ENCODE measurements around the gene LMLN.
"Not testable (repeated sequence)": the region's sequence is repeated elsewhere in the genome, so short reads cannot be mapped to it uniquely, and the experiment has no call there.

The LMLN gene

DNA sequence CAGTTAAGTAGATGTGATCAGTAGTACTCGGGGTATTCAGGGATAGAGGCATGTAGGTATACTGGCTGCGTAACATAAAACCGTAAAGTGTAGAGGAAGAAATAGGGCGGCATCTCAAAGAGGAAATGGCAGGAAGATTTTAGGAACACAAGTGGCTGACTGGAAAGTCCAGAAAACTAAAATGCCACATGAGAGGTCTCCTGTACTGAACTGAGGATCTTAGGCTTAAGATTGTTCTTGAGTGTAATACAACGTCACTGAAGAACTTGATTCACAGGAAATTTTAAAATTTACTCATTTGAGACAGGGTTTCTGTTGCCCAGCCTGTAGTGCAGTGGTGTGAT lies 2.3 kb upstream of the LMLN start:
- DNase-seq (ENCODE audit: low read depth in 2 of 2), result no peak

DNA sequence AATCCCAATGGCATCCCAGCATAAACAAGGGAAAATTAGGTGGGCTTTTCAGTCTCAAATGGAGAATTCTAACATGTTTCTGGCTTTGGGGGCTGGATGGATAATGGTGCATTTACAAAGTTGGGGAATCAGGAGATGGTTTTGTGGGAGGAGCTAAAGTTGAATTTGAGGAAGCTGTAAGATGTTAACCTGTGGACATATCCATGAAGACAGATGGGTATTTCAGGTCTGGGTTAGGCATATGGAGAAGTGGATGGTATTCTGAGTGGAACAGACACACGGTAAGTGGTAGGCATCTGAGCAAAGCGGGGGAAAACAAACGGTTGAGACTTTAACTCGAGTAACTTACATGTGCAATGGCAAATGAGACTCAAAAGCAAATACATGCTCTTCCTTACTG lies 1.7 kb upstream of the LMLN start:
- no peak for DNase-seq (ENCODE audit: low read depth in 2 of 2)

DNA sequence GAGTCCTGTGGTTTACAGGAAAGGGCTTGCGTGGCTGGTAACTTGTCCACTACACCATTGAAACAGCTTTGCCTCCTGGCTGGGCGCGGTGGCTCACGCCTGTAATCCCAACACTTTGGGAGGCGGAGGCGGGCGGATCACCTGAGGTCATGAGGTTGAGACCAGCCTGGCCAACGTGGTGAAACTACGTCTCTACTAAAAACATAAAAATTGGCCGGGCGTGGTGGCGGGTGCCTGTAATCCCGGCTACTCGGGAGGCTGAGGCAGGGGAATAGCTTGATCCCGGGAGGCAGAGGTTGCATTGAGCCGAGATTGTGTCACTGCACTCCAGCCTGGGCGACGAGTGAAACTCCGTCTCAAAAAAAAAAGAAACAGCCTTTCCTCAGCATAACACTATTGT lies 1.2 kb upstream of the LMLN start:
- DNase-seq (ENCODE audit: low read depth in 2 of 2), result not testable (repeated sequence)

DNA sequence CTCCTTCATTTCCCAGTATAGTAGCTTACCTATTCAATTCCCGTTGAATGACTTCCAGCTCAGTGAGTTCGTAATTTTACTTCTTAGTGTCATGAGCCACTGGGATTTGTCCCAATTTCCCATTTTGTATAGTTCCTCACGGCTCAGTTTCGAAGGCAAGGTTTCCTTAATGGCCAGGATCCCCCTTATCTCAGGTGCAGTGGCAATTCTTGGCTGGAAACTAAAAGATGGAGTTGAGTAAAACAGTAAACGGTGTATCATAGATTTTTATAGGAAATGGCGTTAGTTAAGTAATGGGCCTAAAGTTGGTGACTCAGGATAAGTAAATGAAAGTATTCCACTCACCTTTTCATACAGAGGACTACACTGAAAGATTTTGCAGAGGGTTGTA lies 522 bp upstream of the LMLN start:
- DNase-seq (ENCODE audit: low read depth in 2 of 2), result no peak

DNA sequence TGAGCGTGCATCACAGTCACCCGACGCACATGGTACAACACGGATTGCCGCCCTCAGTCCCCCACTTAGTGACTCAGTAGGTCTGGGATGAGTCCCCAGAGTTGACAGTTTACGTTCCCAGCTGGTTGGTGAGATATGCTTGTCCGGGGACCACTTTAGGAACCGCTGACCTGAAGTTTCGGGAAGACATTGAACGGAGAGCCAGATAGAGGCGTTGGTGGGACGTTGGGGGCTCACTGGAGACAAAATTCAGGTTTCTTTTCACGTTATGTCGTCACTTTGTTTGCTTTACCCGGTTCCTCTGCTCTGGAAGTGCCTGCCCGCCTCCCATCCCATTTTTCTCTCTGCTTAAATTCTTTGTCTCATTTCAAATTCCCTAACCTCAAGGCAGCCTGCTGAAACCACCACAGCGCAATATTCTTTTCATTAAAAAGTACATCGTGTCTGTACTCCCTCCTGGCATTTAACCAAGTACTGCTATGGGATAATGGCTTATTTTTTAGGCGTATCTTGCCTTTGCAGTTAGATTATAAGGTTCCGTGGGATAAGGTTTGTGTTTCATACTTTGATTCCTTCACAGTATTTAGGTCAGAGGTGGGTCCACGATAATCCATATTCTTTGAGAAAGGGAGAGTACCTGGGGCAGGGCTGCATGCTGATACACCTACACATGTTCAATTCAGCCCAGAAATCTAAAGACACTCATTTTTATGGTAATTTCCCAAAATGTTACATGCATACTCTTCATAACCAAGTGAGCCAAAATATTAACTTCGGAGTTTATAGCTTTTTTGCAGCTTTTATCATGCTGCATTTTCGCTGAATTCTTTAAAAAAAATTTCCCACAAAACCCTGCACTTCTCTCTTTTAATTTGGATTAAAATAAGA lies 921 bp downstream of the LMLN start:
- DNase-seq (ENCODE audit: low read depth in 2 of 2), result no peak

DNA sequence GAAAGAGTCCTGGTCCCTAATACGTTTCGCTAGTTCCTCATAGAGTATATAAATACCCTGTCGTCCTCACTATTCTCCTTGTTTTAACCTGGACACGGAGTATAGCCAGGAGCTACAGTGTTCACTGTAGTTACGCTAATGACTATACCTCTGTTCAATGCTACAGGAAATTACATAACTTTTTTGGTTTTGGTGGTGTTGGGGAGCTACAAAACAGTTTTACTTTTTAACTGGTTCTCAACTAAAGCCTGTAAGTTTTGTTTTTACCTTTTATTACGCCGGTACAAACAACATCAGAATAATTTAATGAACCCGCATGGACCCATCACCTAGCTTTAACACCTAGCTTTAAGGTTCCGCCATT lies 1.5 kb downstream of the LMLN start:
- no peak for DNase-seq (ENCODE audit: low read depth in 2 of 2)

DNA sequence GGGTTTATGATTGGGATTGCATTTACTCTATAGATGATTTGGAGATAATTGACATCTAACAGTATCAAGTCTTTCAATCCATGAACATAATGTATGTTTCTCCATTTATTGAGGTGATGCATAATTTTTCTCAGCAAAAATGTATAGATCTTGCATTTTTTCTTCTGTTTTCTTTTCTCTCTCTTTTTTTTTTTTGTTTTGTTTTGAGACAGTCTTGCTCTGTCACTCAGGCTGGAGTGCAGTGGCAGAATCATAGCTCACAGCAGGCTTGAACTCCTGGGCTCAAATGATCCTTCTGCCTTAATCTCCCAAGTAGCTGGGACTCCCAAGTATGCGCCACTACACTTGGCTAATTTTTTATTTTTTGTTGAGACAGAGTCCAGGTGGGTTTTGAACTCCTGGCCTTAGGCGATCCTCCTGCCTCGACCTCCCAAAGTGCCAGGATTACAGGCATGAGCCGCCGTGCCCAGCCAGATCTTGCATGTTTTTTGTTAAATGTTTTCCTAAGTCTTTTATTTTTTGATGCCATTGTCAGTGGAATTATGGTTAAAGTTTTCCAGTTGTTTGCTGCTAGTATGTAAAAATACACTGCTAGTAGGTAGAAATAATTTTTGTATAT lies 3.1 kb downstream of the LMLN start:
- DNase-seq (ENCODE audit: low read depth in 2 of 2), result no peak

DNA sequence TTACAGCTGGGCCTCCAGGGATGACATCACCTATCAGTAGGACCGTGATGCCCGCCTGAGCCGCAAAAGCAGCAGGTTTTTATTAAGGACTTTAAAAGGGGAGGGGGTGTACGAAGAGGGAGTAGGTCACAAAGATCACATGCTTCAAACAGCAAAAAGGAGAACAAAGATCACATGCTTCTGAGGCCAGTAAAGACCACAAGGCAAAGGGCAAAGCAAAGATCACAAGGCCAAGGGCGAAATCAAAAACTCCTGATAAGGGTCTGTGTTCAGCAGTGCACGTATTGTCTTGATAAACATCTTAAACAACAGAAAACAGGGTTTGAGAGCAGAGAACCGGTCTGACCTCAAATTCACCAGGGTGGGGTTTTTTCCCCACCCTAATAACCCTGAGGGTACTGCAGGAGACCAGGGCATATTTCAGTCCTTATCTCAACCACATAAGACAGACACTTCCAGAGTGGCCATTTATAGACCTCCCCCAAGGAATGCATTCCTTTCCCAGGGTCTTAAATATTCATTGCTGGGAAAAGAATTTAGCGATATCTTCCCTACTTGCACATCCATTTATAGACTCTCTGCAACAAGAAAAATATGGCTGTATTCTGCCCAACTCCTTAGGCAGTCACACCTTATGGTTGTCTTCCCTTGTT lies 7.4 kb downstream of the LMLN start:
- DNase-seq (ENCODE audit: low read depth in 2 of 2), result not testable (repeated sequence)

DNA sequence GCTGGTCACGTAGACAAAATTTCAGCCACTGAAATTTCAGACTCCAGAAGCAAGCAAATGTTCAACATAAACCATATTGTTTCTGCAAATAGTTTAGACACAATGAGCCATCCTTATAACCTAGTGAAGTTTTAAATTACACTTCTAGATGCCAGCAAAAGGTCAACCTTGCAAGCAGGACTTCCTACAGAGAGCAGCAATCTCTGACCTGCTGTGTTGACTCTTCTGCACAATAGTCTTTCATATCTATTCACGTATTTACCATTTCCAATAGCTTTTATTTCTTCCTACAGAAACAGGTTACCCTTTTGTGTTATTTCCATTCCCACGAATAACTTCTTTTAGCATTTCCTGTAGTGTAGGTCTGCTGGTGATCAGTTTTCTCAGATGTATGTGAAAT lies 10.6 kb downstream of the LMLN start:
- DNase-seq (ENCODE audit: low read depth in 2 of 2), result no peak

DNA sequence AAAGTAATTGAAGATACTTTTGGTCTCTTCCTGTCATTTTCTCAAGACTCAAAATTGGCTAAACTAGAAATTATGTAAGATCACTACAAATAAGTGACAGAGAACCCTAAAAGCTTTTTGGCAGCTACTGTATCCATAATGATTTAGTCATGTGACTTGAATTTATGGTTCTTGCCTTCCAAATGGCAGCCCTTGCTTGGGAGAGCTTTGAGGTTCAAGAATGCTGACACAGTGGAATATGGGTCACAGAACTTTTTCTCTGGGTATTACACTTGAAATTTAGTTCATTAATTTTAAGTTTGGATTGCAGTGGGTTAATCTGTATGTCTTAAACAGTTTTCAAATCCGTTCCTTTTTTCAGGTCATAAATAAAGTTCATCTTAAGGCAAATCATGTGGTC lies 14.0 kb downstream of the LMLN start:
- no peak for DNase-seq (ENCODE audit: low read depth in 2 of 2)

DNA sequence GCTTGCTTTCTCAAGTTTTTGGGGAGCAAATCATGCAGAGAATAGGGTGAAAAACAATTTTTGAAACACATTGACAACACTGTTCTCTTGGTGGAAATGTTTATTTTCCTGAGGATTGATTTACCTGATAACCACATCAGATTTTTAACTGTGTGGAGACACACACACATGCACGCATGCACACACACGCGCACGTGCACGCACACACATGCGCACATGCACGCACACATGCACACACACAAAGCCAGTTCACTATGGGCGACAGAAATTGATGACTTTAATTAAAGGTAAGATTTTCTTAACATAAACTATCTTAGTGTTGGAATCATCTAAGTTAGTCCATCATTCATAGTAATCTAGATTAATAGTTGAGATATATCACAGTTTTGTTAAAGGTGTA lies 15.3 kb downstream of the LMLN start:
- DNase-seq (ENCODE audit: low read depth in 2 of 2), result no peak

DNA sequence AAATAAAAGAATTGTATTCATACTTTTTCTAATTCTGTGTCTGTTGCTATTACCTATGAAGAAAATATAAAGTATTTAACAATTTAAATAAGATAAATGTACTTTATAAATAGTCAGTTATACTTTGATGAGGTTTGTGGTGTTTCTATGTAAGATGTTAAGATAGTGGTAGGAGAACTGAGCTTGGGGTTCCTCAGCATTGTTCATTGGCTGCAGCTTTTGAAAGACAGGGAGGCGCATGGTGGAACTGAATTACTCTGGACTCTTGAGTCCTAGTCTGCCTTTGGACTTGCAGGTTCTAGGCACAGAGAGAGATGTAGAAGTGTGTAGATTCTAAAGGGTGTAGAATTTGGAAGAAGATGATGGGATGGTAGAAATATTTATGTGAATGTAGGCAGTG lies 23.1 kb downstream of the LMLN start:
- DNase-seq (ENCODE audit: low read depth in 2 of 2), result no peak

DNA sequence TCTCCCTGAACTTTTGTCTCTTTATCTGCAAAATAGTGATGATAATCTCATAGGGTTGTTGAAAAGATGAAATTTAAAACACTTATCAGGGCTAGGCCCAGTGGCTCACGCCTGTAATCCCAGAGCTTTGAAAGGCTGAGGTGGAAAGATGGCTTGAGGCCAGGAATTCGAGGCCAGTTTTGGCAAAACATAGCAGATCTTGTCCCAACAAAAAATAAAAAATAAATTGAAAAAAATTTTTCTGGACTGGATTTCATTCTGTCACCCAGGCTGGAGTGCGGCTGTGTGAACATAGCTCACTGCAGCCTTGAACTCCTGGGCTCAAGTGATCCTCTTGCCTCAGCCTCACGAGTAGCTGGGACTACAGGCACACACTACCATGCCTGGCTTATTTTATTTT lies 29.6 kb downstream of the LMLN start:
- no peak for DNase-seq (ENCODE audit: low read depth in 2 of 2)

DNA sequence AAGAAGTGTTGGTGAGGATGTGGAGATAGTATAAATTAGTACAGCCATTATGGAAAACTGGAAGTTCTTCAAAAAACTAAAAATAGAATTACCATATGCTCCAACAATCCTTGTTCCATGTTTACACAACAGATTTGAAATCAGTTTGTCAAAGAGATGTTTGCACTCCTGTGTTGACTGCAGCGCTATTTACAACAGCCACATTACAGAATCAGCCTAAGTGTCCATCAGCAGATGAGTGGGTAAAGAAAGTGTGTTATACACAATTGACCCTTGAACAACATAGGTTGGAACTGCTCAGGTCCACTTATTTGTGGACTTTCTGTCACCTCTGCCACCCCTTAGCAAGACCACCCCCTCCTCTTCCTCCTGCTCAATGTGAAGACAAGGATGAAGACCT lies 34.7 kb downstream of the LMLN start:
- DNase-seq (ENCODE audit: low read depth in 2 of 2), result no peak

DNA sequence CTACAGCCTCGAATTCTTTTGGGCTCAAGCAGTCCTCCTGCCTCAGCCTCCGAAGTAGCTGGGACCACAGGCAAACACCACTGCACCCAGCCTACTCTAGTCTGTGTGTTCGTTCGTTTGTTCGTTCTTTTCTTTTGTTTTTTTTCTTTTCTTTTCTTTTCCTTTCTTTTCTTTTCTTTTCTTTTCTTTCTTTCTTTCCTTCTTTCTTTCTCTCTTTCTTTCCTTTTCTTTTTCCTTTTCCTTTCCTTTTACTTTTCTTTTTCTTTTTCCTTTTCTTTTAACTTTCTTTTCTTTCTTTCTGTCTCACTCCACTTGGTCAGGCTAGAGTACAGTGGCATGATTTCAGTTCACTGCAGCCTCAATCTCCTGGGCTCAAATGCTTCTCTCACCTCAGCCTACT lies 36.8 kb downstream of the LMLN start:
- no peak for DNase-seq (ENCODE audit: low read depth in 2 of 2)

DNA sequence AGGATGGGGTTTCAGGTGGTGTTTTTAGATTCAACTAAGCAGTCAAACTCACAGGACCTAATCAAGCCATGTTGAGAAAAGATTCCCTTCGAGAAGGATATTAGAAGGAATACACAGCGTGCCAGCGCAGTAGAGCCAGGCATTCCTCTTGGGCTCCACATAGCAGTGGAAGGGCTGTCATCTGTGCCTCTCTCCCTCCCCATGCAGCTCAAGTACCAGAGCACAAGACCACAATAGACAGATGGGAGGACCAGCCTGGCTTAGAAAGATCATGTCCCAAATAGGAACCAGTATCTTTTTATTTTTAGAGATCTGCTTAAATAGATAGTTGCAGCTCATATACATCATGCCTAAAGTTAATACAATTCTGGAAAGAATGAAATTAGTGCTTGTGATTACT lies 37.9 kb downstream of the LMLN start:
- no peak for DNase-seq (ENCODE audit: low read depth in 2 of 2)

DNA sequence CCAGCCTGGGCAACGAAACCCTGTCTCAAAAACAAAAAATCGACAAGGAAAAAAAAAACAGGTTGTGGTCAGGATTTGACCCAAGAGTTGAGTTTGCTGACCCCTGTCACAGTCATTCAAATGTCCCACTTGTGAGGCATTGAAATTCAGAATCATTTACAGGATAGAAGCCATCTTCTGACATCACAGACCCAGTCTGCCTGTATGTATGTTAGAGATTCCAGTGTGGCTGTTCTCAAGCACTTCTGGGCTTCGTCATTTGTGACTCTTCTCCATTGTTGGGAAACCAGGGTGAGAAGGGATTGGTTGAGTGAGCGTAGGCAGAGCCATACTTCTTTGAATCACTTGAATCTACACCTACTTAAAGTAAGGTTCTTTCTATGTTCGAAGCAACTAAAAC lies 57.1 kb downstream of the LMLN start:
- DNase-seq (ENCODE audit: low read depth in 2 of 2), result no peak

DNA sequence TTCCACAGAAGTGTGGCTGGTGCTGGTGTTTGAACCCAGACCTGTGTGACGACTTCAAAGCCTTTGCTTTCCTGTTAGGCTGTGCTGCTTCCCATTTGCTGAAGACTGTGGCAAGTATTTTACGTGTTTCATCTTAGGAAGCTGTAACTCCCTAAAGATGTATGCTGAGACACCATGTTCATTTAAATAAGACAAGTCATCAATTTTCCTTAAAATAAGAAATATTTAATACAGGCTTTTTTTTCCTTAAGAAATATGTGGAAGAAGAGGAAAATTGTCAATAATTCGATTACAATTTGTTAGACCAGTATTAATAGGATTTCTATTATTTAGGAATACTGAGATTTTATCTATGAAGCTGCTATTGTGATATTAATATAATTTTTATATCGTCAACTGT lies 58.4 kb downstream of the LMLN start:
- DNase-seq (ENCODE audit: low read depth in 2 of 2), result no peak

DNA sequence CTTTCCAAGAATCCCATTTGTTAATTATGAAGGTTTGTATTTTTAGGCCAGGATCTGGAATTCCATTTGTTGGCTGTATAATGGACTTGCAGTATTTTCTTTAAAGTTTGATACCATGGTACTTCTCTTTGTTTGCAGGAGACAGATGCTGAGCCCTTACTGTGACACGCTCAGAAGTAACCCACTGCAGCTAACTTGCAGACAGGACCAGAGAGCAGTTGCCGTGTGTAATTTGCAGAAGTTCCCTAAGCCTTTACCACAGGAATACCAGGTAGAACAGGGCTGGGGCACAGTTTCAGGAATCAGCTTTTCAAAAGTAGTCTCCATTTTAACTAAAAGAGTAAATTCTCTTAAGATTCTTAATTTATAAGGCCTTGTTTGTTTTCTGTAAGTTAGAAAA lies 59.1 kb downstream of the LMLN start:
- no peak for DNase-seq (ENCODE audit: low read depth in 2 of 2)

DNA sequence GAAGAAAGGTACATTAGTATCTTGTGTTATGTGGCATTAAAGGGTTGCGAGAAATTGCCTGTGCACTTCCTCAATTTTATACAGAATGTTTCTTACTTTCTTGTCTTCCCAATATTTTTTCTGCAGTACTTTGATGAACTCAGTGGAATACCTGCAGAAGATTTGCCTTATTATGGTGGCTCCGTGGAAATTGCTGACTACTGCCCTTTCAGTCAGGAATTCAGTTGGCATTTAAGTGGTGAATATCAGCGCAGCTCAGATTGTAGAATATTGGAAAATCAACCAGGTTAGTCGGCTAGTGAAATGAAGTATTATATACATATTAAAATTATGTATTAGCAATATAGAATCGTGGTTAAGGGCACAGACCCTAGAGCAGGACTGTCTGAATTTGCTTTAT lies 61.3 kb downstream of the LMLN start:
- DNase-seq (ENCODE audit: low read depth in 2 of 2), result no peak

DNA sequence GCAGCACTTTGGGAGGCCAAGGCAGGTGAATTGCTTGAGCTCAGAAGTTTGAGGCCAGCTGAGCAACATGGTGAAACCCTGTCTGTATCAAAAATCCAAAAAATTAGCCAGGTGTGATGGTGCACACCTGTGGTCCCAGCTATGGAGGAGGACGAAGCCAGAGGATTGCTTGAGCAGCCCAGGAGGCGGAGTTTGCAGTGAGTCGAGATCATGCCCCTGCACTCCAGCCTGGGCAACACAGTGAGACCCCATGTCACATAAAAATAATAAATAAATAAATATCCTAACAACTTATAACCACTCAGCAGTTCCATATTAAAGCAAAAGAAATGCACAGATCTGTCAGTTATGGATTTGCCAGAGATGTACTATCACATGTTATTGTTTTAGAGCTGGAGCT lies 62.6 kb downstream of the LMLN start:
- DNase-seq (ENCODE audit: low read depth in 2 of 2), result no peak

DNA sequence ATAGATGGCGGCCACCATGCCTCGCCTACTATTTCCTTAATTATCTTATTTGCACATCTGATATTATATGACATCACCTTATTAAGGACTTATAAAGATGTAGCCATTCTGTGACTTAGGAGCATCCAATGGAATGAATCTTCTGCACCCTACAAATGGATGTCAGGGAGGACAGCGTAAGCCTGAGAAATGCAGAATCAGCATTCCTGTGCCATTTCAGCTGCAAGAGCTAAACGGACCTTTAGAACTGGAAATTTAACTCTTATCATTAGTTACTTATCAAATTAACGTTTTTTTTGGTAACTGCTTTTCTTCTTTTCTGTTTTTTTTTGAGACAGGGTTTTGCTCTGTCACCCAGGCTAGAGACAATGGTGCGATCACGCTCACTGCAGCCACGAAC lies 65.6 kb downstream of the LMLN start:
- DNase-seq (ENCODE audit: low read depth in 2 of 2), result no peak

DNA sequence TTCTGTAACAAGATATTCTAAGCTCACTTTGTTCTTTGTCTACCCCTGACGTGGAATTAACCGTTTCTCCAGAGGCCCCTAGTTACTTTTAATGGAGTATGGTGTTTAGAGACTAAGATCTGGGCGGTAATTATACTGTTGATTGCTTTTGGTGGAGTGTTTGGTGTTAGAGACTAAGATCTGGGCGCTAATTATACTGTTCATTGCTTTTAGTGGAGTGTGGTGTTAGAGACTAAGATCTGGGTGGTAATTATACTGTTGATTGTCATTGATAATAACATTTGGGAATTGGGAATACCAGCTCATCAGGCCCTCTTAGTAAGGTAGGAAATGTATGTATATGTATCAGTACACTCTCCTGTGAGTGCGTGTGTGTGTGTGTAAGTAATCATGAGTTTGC lies 66.6 kb downstream of the LMLN start:
- DNase-seq (ENCODE audit: low read depth in 2 of 2), result no peak

Measured in stimulated activated CD4-positive, alpha-beta T cell treated with anti-CD3 and anti-CD28 coated beads, Interleukin-1b, Interleukin-23, amount 100 ng/mL, for 1 hour (primary cell).